Parathyroid adenoma (tissue), 2 donors: ENCODE measurements around the gene TAF4.

Experiments used
- H2AFZ ChIP-seq: fragments of 300-600 bp; sonication (generic); one replicate; pipeline ENCODE4 v1.7.0; 2017; ENCODE audit warnings: antibody characterized with exemption, mild to moderate bottlenecking
- H3K27ac ChIP-seq: fragments of 300-600 bp; sonication (generic); one replicate; pipeline ENCODE4 v1.7.0; 2017
- H3K27me3 ChIP-seq: fragments of 300-600 bp; sonication (generic); one replicate; pipeline ENCODE4 v1.7.0; 2017; ENCODE audit warnings: low read length; ENCODE audit not compliant: control insufficient read depth, insufficient read depth
- H3K36me3 ChIP-seq: fragments of 300-600 bp; sonication (generic); one replicate; pipeline ENCODE4 v1.7.0; 2017; ENCODE audit warnings: low read length; ENCODE audit not compliant: control insufficient read depth, insufficient read depth
- H3K4me1 ChIP-seq: fragments of 300-600 bp; sonication (generic); one replicate; pipeline ENCODE4 v1.7.0; 2017; ENCODE audit warnings: control low read depth
- H3K4me2 ChIP-seq: fragments of 300-600 bp; sonication (generic); one replicate; pipeline ENCODE4 v1.7.0; 2017; ENCODE audit warnings: low read length
- H3K4me3 ChIP-seq: fragments of 300-600 bp; sonication (generic); one replicate; pipeline ENCODE4 v1.7.0; 2017; ENCODE audit warnings: low read depth, low read length
- H3K79me2 ChIP-seq: fragments of 300-600 bp; sonication (generic); one replicate; pipeline ENCODE4 v1.7.0; 2017; ENCODE audit warnings: control low read depth
- H3K9ac ChIP-seq: fragments of 300-600 bp; sonication (generic); one replicate; pipeline ENCODE4 v1.7.0; 2017; ENCODE audit warnings: mild to moderate bottlenecking
- H3K9me3 ChIP-seq: fragments of 300-600 bp; sonication (generic); one replicate; pipeline ENCODE4 v1.7.0; 2017; ENCODE audit warnings: low read length; ENCODE audit not compliant: control insufficient read depth
- CTCF ChIP-seq: fragments of 300-600 bp; sonication (generic); IDR thresholded peaks from one replicate; pipeline ENCODE4 v1.7.0; 2017; ENCODE audit warnings: antibody characterized with exemption, mild to moderate bottlenecking
- donor health status: primary hyperparathyroidism.

The TAF4 gene

GRCh38 chr20:62004614-62005013 is 61.1 kb downstream of the TAF4 start:
- Histone ChIP-seq H3K27me3 (no peaks in the 10 kb centered on the region), H3K36me3 (no peaks in the 10 kb centered on the region)
- no peak for TF ChIP-seq CTCF

GRCh38 chr20:62003567-62004405 is 61.9 kb downstream of the TAF4 start:
- H3K36me3 ChIP-seq, result no peaks in the 10 kb centered on the region
- TF ChIP-seq CTCF, result no peak
- no peak overlapping the region for H3K9ac ChIP-seq
- peaks cover 3% of the 10 kb centered on the region for H3K79me2 ChIP-seq
- no peak overlapping the region for H3K27ac ChIP-seq
- H3K27me3 ChIP-seq, result no peaks in the 10 kb centered on the region
- H2AFZ ChIP-seq, result no peak overlapping the region
- H3K4me2 ChIP-seq, result no peak overlapping the region
- no peaks in the 10 kb centered on the region for H3K4me1 ChIP-seq
- H3K9me3 ChIP-seq, result no peaks in the 10 kb centered on the region
- H3K4me3 ChIP-seq, result no peak overlapping the region

More at GRCh38 chr20:62004614-62005013, 61.1 kb downstream of the TAF4 start:
- Histone ChIP-seq H3K9ac (no peak overlapping the region), H3K27ac (no peak overlapping the region), H3K4me3 (no peak overlapping the region), H3K4me1 (no peaks in the 10 kb centered on the region), H2AFZ (no peak overlapping the region), H3K9me3 (no peaks in the 10 kb centered on the region), H3K4me2 (no peak overlapping the region), H3K79me2 (peaks cover 3% of the 10 kb centered on the region)

GRCh38 chr20:62002882-62003480 is 62.7 kb downstream of the TAF4 start:
- Histone ChIP-seq H3K4me2 (no peak overlapping the region), H3K27ac (no peak overlapping the region), H3K4me1 (no peaks in the 10 kb centered on the region), H2AFZ (no peak overlapping the region), H3K27me3 (no peaks in the 10 kb centered on the region), H3K9ac (no peak overlapping the region), H3K9me3 (no peaks in the 10 kb centered on the region), H3K4me3 (no peak overlapping the region), H3K79me2 (peaks cover 2% of the 10 kb centered on the region), H3K36me3 (no peaks in the 10 kb centered on the region)
- TF ChIP-seq CTCF, result no peak

- no peaks in the 10 kb centered on the region for H3K4me1 ChIP-seq
- H3K27me3 ChIP-seq, result no peaks in the 10 kb centered on the region
- H3K27ac ChIP-seq, result no peak overlapping the region
- H3K4me3 ChIP-seq, result no peak overlapping the region
- H3K9ac ChIP-seq, result no peak overlapping the region
- no peak for TF ChIP-seq CTCF
- no peaks in the 10 kb centered on the region for H3K36me3 ChIP-seq
- H3K9me3 ChIP-seq, result no peaks in the 10 kb centered on the region
- H3K79me2 ChIP-seq, result no peaks in the 10 kb centered on the region
- H2AFZ ChIP-seq, result no peak overlapping the region
- no peak overlapping the region for H3K4me2 ChIP-seq
These were observed 64.4 kb downstream of the TAF4 start for GRCh38 chr20:62001178-62001715.
